Stomach (tissue), 4 donors: Measurements from ENCODE around the gene FAM20C.

Source experiments
- POLR2AphosphoS5 ChIP-seq, 3 donors: sonication (generic); formaldehyde crosslinking; IDR thresholded peaks; one replicate each; pipeline ENCODE4 v1.6.1; 2016; ENCODE audit warnings: antibody characterized with exemption in 3 of 3
- TF ChIP-seq, protein P1 (sequence below), 7 experiments: fragments of 450-650 bp in 4 of 7; fragments of 200-600 bp in 3 of 7; sonication (generic) in 3 of 7; IDR thresholded peaks; one replicate each; pipeline ENCODE4 v1.5.1; 2016 to 2019; ENCODE audit warnings: antibody characterized with exemption in 7 of 7, control low read depth in 2 of 7, mild to moderate bottlenecking in 1 of 7

DNA sequence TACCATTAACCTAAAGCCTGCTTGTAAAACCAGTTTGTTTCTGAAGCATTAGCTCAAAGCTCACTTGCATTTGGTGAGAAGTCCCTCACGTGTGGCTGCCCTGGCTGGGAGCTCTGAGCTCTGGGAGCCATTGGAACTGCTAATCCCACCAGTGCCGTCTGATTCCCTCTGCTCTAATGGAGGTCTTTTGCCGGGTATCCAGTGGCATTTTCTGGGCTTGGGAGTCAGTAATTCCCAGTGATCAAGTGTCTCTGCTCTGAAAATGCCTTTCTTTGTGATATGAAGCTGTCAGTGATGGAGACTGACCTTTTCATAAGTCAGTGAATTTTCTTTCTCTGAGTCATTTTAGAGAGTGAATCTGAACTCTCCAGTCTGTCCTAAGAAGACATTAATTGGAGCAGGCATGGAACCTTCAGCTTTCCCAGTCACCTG is 36.9 kb upstream of the FAM20C start:
- TF ChIP-seq, protein P1, sequence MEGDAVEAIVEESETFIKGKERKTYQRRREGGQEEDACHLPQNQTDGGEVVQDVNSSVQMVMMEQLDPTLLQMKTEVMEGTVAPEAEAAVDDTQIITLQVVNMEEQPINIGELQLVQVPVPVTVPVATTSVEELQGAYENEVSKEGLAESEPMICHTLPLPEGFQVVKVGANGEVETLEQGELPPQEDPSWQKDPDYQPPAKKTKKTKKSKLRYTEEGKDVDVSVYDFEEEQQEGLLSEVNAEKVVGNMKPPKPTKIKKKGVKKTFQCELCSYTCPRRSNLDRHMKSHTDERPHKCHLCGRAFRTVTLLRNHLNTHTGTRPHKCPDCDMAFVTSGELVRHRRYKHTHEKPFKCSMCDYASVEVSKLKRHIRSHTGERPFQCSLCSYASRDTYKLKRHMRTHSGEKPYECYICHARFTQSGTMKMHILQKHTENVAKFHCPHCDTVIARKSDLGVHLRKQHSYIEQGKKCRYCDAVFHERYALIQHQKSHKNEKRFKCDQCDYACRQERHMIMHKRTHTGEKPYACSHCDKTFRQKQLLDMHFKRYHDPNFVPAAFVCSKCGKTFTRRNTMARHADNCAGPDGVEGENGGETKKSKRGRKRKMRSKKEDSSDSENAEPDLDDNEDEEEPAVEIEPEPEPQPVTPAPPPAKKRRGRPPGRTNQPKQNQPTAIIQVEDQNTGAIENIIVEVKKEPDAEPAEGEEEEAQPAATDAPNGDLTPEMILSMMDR (IDR thresholded peaks at IDR 0.05): no peak
- TF ChIP-seq POLR2AphosphoS5 (IDR thresholded peaks at IDR 0.05): no peak
